OCI-LY3 (cell line): ENCODE data around the gene LIN7B.

Source experiments
- CTCF ChIP-seq: fragments of 200-600, 300-600 bp; sonication (generic); IDR thresholded peaks from 2 replicates; pipeline ENCODE4 v1.5.1; 2014; ENCODE audit warnings: antibody characterized with exemption, low read length, low read depth
- EZH2phosphoT487 ChIP-seq: fragments of 200-600 bp; shearing (Covaris generic); IDR thresholded peaks from 2 replicates; pipeline ENCODE4 v1.6.1; 2018; ENCODE audit warnings: antibody characterized with exemption, mixed run types, low read depth

GRCh38 chr19:49065905-49066512 is 48.2 kb upstream of the LIN7B start:
- no peak for TF ChIP-seq CTCF
- TF ChIP-seq EZH2phosphoT487: no peak
